HepG2 (cell line): ENCODE data around the gene TMEM273.

Source experiments
- ARNTL ChIP-seq: sonication (generic); formaldehyde crosslinking; IDR thresholded peaks from 2 replicates; pipeline ENCODE4 v1.4.0; 2020; ENCODE audit warnings: mild to moderate bottlenecking, missing genetic modification reagents
- CREB1 ChIP-seq, 2 experiments: fragments of 450-650 bp in 1 of 2; IDR thresholded peaks; 2 replicates each; pipeline ENCODE4 v1.6.1; 2016 to 2017; ENCODE audit warnings: control low read depth in 1 of 2, mild to moderate bottlenecking in 1 of 2, missing compliant biosample characterization in 1 of 2, missing genetic modification characterization in 1 of 2
- ETV6 ChIP-seq: sonication (generic); formaldehyde crosslinking; conservative IDR thresholded peaks from 2 replicates; pipeline ENCODE4 v1.4.0; 2020; ENCODE audit warnings: missing genetic modification reagents
- MAX ChIP-seq: IDR thresholded peaks from 2 replicates; pipeline ENCODE4 v1.6.1; 2012; ENCODE audit warnings: inconsistent platforms
- NR3C1 ChIP-seq: sonication (generic); formaldehyde crosslinking; IDR thresholded peaks from 2 replicates; pipeline ENCODE4 v1.4.0; 2020; ENCODE audit warnings: missing genetic modification reagents
- TARDBP ChIP-seq: sonication (generic); formaldehyde crosslinking; IDR thresholded peaks from 2 replicates; pipeline ENCODE4 v1.8.0; 2022; ENCODE audit warnings: mild to moderate bottlenecking, missing genetic modification reagents
- ZFP37 ChIP-seq: sonication (generic); formaldehyde crosslinking; IDR thresholded peaks from 2 replicates; pipeline ENCODE4 v1.4.0; 2020; ENCODE audit warnings: missing genetic modification reagents, borderline replicate concordance
- ZNF253 ChIP-seq: sonication (generic); formaldehyde crosslinking; IDR thresholded peaks from 2 replicates; pipeline ENCODE4 v1.8.0; 2022; ENCODE audit warnings: mild to moderate bottlenecking, missing genetic modification reagents, borderline replicate concordance
- ZNF629 ChIP-seq: sonication (generic); formaldehyde crosslinking; conservative IDR thresholded peaks from 2 replicates; pipeline ENCODE4 v1.5.0; 2020; ENCODE audit warnings: missing genetic modification reagents
- TF ChIP-seq, protein P1 (sequence below): sonication (generic); formaldehyde crosslinking; IDR thresholded peaks from 2 replicates; pipeline ENCODE4 v1.8.0; 2022; ENCODE audit warnings: mild to moderate bottlenecking, missing genetic modification reagents, moderate library complexity

- no peak for TF ChIP-seq MAX
- TF ChIP-seq ETV6 (CRISPR knock-in tag), result no peak
- no peak for TF ChIP-seq ZFP37 (CRISPR knock-in tag)
- TF ChIP-seq NR3C1 (CRISPR knock-in tag), result no peak
- no peak for TF ChIP-seq CREB1 (IDR thresholded peaks at IDR 0.05)
- no peak for TF ChIP-seq CREB1 (CRISPR knock-in tag; IDR thresholded peaks at IDR 0.05)
- TF ChIP-seq ZNF629 (CRISPR knock-in tag), result no peak
- TF ChIP-seq TARDBP (CRISPR knock-in tag), result no peak
- TF ChIP-seq ZNF253, result no peak
- TF ChIP-seq, protein P1, sequence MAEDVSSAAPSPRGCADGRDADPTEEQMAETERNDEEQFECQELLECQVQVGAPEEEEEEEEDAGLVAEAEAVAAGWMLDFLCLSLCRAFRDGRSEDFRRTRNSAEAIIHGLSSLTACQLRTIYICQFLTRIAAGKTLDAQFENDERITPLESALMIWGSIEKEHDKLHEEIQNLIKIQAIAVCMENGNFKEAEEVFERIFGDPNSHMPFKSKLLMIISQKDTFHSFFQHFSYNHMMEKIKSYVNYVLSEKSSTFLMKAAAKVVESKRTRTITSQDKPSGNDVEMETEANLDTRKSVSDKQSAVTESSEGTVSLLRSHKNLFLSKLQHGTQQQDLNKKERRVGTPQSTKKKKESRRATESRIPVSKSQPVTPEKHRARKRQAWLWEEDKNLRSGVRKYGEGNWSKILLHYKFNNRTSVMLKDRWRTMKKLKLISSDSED (CRISPR knock-in tag), result no peak
- TF ChIP-seq ARNTL, result no peak
Measured at GRCh38 chr10:49158404-49158803, 29.8 kb downstream of the TMEM273 start.
